Mammary epithelial cell (primary cell): ENCODE measurements around the gene KRTAP9-1.
"Not testable (repeated sequence)": the region's sequence is repeated elsewhere in the genome, so short reads cannot be mapped to it uniquely, and the experiment has no call there.

Source experiments
- EZH2 ChIP-seq: IDR thresholded peaks from 2 replicates; pipeline ENCODE4 v1.6.1; 2012; ENCODE audit warnings: low read length, inconsistent platforms, borderline replicate concordance
- TF ChIP-seq, protein P1 (sequence below), 2 donors: IDR thresholded peaks in 1 of 2; conservative IDR thresholded peaks in 1 of 2; 2 replicates each; pipeline ENCODE4 v1.5.1; 2011 to 2012; ENCODE audit warnings: inconsistent platforms in 2 of 2, low read length in 2 of 2, mild to moderate bottlenecking in 2 of 2, control low read depth in 1 of 2, low read depth in 1 of 2; ENCODE audit not compliant: insufficient read depth in 1 of 2; ENCODE audit errors: extremely low read depth in 1 of 2

DNA sequence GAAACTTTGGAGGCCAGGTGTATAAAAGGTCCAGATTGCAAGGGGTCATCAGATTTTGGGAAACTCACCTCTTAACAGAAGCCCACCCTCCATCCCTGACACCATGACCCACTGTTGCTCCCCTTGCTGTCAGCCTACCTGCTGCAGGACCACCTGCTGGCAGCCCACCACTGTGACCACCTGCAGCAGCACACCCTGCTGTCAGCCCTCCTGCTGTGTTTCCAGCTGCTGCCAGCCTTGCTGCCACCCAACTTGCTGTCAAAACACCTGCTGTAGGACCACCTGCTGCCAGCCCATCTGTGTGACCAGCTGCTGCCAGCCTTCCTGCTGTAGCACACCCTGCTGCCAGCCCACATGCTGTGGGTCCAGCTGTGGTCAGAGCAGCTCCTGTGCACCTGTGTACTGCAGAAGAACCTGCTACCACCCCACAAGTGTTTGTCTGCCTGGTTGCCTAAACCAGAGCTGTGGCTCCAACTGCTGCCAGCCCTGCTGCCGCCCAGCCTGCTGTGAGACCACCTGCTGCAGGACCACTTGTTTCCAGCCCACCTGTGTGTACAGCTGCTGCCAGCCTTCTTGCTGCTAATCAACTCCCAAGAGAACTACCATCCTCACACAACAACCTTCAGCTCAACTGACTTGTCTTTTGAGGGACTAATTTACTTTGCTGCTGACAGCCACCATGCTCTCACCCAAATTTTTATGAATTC is 42.9 kb downstream of the KRTAP9-1 start, which contains the start of gene KRTAP9-3:
- TF ChIP-seq, protein P1, sequence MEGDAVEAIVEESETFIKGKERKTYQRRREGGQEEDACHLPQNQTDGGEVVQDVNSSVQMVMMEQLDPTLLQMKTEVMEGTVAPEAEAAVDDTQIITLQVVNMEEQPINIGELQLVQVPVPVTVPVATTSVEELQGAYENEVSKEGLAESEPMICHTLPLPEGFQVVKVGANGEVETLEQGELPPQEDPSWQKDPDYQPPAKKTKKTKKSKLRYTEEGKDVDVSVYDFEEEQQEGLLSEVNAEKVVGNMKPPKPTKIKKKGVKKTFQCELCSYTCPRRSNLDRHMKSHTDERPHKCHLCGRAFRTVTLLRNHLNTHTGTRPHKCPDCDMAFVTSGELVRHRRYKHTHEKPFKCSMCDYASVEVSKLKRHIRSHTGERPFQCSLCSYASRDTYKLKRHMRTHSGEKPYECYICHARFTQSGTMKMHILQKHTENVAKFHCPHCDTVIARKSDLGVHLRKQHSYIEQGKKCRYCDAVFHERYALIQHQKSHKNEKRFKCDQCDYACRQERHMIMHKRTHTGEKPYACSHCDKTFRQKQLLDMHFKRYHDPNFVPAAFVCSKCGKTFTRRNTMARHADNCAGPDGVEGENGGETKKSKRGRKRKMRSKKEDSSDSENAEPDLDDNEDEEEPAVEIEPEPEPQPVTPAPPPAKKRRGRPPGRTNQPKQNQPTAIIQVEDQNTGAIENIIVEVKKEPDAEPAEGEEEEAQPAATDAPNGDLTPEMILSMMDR (conservative IDR thresholded peaks at IDR 0.05 in 1 of 2, IDR thresholded peaks at IDR 0.05 in 1 of 2; ENCODE audit: extremely low read depth in 1 of 2, insufficient read depth in 1 of 2, low read depth in 1 of 2, low read length in 2 of 2) = not testable (repeated sequence)
- not testable (repeated sequence) for TF ChIP-seq EZH2
